ENCODE results near the gene NUDC.
"Not testable (repeated sequence)": the region's sequence is repeated elsewhere in the genome, so short reads cannot be mapped to it uniquely, and the experiment has no call there.

NUDC gene

GRCh38 chr1:26921540-26922430 is at the start of gene NUDC:
Gene NUDC (plus strand): TSS chr1:26921743. CDS start chr1:26921849, 106 bp downstream.
- peak; percentile 99 for DNase-seq (ENCODE audit: low read depth, low spot score)

GRCh38 chr1:26873097-26873496 is 48.4 kb upstream of the NUDC start:
- not testable (repeated sequence) for DNase-seq (ENCODE audit: low read depth, low spot score)

GRCh38 chr1:26874896-26875295 is 46.6 kb upstream of the NUDC start:
- DNase-seq (ENCODE audit: low read depth, low spot score), result no peak

GRCh38 chr1:26877326-26877725 is 44.2 kb upstream of the NUDC start:
- no peak for DNase-seq (ENCODE audit: low read depth, low spot score)

- DNase-seq (ENCODE audit: low read depth, low spot score), result no peak
Measured at GRCh38 chr1:26879793-26880192, 41.8 kb upstream of the NUDC start.

GRCh38 chr1:26881611-26882010 is 39.9 kb upstream of the NUDC start:
- not testable (repeated sequence) for DNase-seq (ENCODE audit: low read depth, low spot score)

- DNase-seq (ENCODE audit: low read depth, low spot score), result no peak
Measured at GRCh38 chr1:26882696-26883463, 38.7 kb upstream of the NUDC start.

- DNase-seq (ENCODE audit: low read depth, low spot score), result peak; percentile 52
Measured at GRCh38 chr1:26887125-26887524, 34.4 kb upstream of the NUDC start.

GRCh38 chr1:26888231-26888630 is 33.3 kb upstream of the NUDC start:
- DNase-seq (ENCODE audit: low read depth, low spot score), result no peak

- peak; percentile 90 for DNase-seq (ENCODE audit: low read depth, low spot score)
Measured at GRCh38 chr1:26889551-26890466, 31.7 kb upstream of the NUDC start, which contains the start of gene GPN2. Gene GPN2 (minus strand): TSS chr1:26890283. CDS start chr1:26890096, 187 bp downstream.

- no peak for DNase-seq (ENCODE audit: low read depth, low spot score)
Measured at GRCh38 chr1:26890467-26890796, 31.1 kb upstream of the NUDC start.

GRCh38 chr1:26894263-26894662 is 27.3 kb upstream of the NUDC start:
- peak; percentile 28 for DNase-seq (ENCODE audit: low read depth, low spot score)

GRCh38 chr1:26897351-26897750 is 24.2 kb upstream of the NUDC start:
- no peak for DNase-seq (ENCODE audit: low read depth, low spot score)

GRCh38 chr1:26900001-26900814 is 21.3 kb upstream of the NUDC start, which contains the start of gene GPATCH3:
Gene GPATCH3 (minus strand): TSS chr1:26900467. CDS start chr1:26900442, 25 bp downstream.
- DNase-seq (ENCODE audit: low read depth, low spot score), result peak; percentile 97

GRCh38 chr1:26900815-26901511 is 20.6 kb upstream of the NUDC start:
- DNase-seq (ENCODE audit: low read depth, low spot score), result no peak

- DNase-seq (ENCODE audit: low read depth, low spot score), result peak; percentile 86
Measured at GRCh38 chr1:26907071-26907917, 14.2 kb upstream of the NUDC start.

GRCh38 chr1:26909951-26910342 is 11.6 kb upstream of the NUDC start:
- DNase-seq (ENCODE audit: low read depth, low spot score), result no peak

GRCh38 chr1:26910343-26911160 is 11.0 kb upstream of the NUDC start:
- DNase-seq (ENCODE audit: low read depth, low spot score), result no peak

All from astrocyte of the hippocampus (primary cell).